Daoy (cell line): Measurements from ENCODE around the gene CACNA2D2. TPM values are rescaled to one million over a fixed set of nuclear protein-coding genes. Genes with fewer than 3 reads are reported as not detected.

Experiments used
- total RNA-seq: library from RNA; depleted of rRNA; stranded (reverse); fragments of >200 nt; shearing (Covaris generic); gene quantifications from 2 replicates; pipeline ENCODE4 v1.2.3, GENCODE V29; 2014; rRNA removed

Gene CACNA2D2
- total RNA-seq, 1 experiment from 2014 or later = not detected

Other genes starting within 250 kb of the CACNA2D2 start
- 2.6 and 5.0 TPM in 2 replicates for gene SEMA3B, start 234.5 kb downstream of the CACNA2D2 start, total RNA-seq
- 1.1 TPM in 1 of 2 replicates, not detected in the other for gene LSMEM2, start 224.5 kb downstream of the CACNA2D2 start, total RNA-seq
- gene IFRD2, start 211.2 kb downstream of the CACNA2D2 start, total RNA-seq = 83.4 and 96.4 TPM in 2 replicates
- gene HYAL3, start 204.2 kb downstream of the CACNA2D2 start, total RNA-seq = 2.6 and 3.7 TPM in 2 replicates
- gene NAA80, start 204.2 kb downstream of the CACNA2D2 start, total RNA-seq = 0.95 and 1.9 TPM in 2 replicates
- gene HYAL1, start 200.1 kb downstream of the CACNA2D2 start, total RNA-seq = 0.06 TPM in 1 of 2 replicates, not detected in the other
- 23.5 and 31.0 TPM in 2 replicates for gene HYAL2, start 180.9 kb downstream of the CACNA2D2 start, total RNA-seq
- gene TUSC2, start 175.4 kb downstream of the CACNA2D2 start, total RNA-seq = 44.3 and 51.3 TPM in 2 replicates
- gene RASSF1, start 162.8 kb downstream of the CACNA2D2 start, total RNA-seq = 12.7 and 21.2 TPM in 2 replicates
- gene ZMYND10, start 157.9 kb downstream of the CACNA2D2 start, total RNA-seq = 0.06 and 0.17 TPM in 2 replicates
- gene NPRL2, start 152.9 kb downstream of the CACNA2D2 start, total RNA-seq = 14.7 and 20.6 TPM in 2 replicates
- 25.3 and 28.3 TPM in 2 replicates for gene CYB561D2, start 152.8 kb downstream of the CACNA2D2 start, total RNA-seq
- gene TMEM115, start 144.1 kb downstream of the CACNA2D2 start, total RNA-seq = 26.6 and 33.9 TPM in 2 replicates
- gene C3orf18, start 64.1 kb upstream of the CACNA2D2 start, total RNA-seq = 2.4 and 2.6 TPM in 2 replicates
- gene HEMK1, start 65.9 kb upstream of the CACNA2D2 start, total RNA-seq = 9.1 and 9.7 TPM in 2 replicates
- 0.46 TPM in 1 of 2 replicates, not detected in the other for gene CISH, start 108.1 kb upstream of the CACNA2D2 start, total RNA-seq
- 21.7 and 23.4 TPM in 2 replicates for gene MAPKAPK3, start 113.5 kb upstream of the CACNA2D2 start, total RNA-seq
- 0.36 and 0.51 TPM in 2 replicates for gene DOCK3, start 171.3 kb upstream of the CACNA2D2 start, total RNA-seq